GM19452 (cell line): Measurements from ENCODE around the gene DNAJC24.

Experiments used
- ATAC-seq: cut with Tn5 transposase; IDR thresholded peaks from one replicate; pipeline ENCODE4 v1.9.1; 2021; ENCODE audit not compliant: unreplicated experiment

Gene DNAJC24

DNA sequence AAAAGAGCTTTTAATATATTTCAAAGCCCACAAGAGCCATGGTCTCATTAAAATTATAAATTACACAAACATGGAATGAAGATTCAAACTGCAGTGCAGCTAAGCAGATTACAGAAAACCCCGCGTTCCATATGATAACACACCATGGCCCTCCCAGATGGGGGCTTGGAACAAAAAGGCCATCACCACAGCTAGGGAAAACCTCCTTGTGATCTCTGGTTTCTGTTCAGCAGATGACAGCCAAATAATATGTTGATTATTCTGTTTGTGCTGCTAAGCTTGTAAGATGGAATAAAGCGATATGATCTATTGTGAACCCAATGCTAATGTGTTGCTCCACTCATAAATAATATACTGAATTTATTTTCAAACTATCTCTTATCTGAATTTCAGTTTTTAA lies 111.3 kb downstream of the DNAJC24 start:
- ATAC-seq = no peak
